Activated T-helper 1 cell treated with Interleukin-2 at 50 U/mL for 16 hours (primary cell): ENCODE results near the gene GPRC5D.

Experiments
- DNase-seq: peaks from one replicate; pipeline ENCODE4 v3.0.0-alpha.2; 2020; ENCODE audit warnings: low read depth

Gene GPRC5D

GRCh38 chr12:12979126-12979525 lies 27.2 kb upstream of the GPRC5D start:
- no peak for DNase-seq

- DNase-seq, result no peak
Measured at GRCh38 chr12:12977231-12977630, 25.3 kb upstream of the GPRC5D start.

- no peak for DNase-seq
Measured at GRCh38 chr12:12976366-12976765, 24.4 kb upstream of the GPRC5D start.

- no peak for DNase-seq
Measured at GRCh38 chr12:12975322-12976077, 23.5 kb upstream of the GPRC5D start.

GRCh38 chr12:12974211-12974610 lies 22.2 kb upstream of the GPRC5D start:
- DNase-seq, result no peak

- no peak for DNase-seq
Measured at GRCh38 chr12:12973019-12973418, 21.0 kb upstream of the GPRC5D start.

DNA sequence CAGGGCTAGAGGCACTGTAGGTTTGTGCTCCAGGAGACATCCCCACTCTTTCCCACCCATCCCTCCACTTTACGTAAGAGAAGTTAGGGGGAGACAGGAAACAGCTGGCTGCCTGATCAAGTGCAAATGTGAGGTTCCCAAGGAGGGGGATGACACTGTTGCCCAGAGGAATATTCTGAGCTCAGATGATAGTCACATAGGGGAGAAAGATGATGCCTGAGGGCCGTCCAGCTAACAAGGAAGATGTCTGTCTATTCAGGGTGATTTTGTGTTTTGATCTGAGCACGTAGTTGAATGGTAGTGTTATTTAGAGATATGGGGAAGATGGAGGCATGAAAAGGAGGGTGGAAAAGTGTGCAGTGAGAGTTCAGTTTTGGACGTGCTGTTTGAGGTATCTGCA lies 13.9 kb upstream of the GPRC5D start:
- no peak for DNase-seq

GRCh38 chr12:12964255-12964654 lies 12.3 kb upstream of the GPRC5D start:
- DNase-seq, result no peak

DNA sequence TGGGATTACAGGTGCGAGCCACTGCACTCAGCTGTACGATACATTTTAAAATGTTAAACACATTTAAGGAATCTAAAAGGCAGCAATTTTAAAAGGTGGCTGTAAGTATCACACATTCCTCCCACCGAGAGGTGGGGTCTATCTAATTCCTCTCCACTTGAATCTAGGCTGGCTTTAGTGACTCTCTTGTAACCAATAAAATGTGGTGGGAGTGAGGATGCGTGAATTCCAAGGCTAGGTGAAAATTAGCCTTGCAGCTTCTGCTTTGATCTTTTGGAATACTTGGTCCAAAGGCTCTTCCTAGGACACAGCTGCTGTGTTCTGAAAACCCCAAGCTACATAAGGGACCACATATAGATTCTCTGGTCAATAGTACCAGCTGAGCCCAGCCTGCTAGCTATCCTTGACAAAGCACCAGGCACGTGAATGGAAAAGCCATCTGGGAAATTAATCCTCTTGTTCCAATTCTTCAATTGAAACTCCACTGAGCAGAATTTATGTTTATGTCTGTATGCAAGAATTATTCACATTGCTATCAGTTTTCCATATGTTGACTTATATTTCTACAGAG lies 8.8 kb upstream of the GPRC5D start:
- DNase-seq, result no peak

DNA sequence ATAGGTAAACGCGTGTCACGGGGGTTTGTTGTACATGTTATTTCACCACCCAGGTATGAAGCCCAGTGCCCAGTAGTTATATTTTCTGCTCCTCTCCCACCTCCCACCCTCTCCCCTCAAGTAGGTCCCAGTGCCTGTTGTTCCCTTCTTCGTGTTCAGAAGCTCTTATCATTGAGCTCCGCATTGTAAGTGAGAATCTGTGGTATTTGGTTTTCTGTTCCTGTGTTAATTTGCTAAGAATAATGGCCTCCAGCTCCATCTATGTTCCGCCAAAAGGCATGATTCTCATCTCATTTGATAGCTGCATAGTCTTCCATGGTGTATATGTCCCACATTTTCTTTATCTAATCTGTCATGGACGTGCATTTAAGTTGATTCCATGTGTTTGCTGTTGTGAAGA lies 6.9 kb upstream of the GPRC5D start:
- no peak for DNase-seq

DNA sequence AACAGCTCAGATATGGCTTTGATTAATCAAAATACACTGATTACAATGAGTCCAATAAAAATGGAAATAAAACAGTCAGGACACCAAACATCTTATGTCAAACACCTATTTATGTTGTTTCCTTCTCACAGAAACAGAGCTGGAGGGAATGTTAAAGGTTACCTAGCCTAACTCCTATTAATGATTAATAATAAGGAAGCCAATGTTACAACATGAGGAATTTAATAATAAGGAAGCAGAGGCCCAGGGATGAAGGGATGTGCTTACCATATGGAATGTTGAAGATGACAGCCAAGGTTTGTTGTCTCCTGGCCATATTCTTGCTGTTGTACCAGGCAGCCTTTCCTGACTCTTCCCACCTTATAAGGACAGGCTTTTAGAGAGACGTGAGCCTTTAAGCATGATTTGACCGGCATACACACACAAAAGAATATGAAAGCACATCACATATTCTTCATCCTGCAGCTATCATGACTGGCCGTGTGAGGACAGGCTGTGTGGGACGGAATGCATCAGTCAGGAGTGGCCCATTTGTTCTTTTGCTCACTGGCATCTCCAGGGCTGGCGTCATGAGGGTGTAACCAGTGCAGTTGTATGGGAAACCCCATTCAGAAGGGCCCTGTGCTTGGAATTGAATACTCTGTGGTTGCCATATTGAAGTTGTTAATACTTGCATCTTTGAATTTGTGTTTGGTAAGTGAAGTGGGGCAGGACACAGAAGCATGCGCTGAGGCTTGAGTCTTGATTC lies 3.1 kb upstream of the GPRC5D start:
- no peak for DNase-seq

GRCh38 chr12:12954356-12954755 lies 2.4 kb upstream of the GPRC5D start:
- DNase-seq, result no peak

DNA sequence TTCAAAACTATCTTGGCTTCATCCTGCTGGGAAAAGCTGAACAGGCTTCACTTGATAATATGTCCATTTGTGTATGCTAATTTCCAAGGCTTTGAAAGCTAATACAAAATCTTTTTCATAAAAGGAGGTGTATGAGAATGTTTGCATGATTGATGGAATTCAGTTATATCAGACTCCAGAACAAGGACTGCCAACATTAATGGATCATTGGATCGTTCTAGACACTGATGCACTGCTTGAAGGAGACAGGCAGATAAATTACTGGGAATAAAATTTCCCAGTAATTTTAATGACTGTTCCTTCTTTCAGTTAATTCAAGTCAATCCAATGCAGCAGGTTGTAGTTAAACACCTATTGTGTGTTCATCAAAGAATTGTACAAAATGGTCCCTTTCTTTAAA lies 466 bp downstream of the GPRC5D start:
- DNase-seq, result no peak

DNA sequence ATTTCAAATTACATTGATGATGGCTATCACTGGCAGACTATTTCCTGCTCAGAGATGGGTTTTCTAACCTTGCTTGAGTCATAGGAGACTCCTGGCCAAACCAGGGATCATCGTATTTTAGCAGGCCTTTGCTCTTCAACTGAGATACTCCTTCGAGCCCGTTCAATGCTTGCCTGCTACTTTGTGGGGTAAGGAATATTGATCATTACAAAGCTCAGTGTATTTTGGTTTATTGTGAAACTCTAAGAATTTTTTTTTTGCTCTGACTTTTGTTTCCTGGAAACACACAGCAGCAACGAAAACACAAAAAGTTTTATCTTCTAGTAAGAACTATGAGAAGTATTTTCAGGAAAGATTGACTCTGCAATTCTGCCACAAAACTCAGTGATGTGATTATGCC lies 4.1 kb downstream of the GPRC5D start:
- DNase-seq, result no peak

- DNase-seq, result no peak
Measured at GRCh38 chr12:12946686-12947355, 5.1 kb downstream of the GPRC5D start.

GRCh38 chr12:12945591-12945990 lies 6.4 kb downstream of the GPRC5D start:
- no peak for DNase-seq

DNA sequence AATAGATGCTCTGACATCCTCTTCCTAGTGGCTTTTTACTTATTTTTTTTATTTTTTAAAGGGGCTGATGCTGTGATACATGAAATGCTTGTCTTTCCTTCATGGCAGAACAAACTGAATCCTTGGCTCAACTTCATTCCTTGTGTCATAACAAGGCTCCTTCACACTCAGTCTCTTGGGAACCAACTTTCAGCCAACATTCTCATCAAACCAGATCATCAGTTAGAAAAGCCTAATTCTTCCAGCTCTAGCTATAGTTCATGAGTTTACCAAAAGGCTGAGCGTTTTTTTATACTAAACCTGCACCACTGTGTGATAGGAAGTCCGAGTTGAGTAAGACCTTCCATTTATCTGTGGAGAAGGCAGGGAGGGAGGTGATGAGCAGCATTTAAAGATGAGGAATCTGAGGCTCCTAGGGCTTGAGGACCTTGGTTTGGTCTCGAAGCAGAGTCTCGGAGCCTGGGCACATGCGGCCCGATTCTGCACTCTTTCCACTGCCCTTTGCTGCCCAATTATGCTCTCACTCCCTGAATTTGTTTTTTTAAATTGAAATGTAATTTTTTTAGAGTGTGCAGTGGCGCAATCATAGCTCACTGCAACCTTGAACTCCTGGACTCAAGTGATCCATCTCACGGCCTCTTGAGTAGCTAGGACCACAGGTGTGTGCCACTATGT lies 8.2 kb downstream of the GPRC5D start:
- DNase-seq, result no peak

DNA sequence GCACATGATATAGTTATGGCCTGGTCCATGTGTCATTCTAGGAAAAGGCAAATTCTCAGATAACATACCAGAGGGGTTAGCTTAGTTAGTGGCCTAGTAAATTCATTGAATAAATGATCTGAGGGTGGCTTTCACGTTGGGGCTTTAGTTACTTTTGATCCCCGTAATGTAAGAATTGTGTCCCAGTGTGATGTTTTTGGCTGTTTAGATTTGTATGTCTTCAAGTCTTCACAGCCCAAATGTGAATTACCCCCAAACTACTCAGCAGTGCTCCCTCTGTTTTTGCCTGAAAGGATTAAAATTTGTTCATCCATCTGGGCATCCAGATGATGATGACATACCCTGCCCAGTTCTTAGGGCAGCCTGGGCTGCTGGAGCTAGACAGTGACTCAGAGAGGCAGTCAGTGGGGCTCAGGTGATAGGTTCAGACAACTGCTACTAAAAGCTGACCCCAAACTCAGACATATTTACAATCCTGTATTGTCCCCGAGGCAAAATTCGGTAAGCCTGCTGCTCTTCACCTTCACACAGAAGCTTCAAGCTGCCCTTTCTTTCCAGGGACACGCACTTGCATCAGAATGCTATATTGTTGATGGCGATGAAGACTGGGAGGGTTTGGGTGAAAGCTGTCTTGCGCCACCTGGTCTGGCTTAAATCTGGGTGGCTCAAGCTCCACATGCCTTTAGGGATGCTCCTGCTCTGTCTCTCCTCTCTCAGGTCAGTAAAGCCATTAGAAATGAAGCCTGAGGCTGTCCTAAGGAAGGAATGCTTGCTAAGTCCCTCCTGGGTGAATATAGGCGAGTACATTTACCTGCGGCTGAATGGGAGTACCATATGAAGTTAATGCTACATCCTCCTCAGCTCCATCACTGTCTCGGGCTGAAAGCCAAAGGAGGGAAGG lies 10.3 kb downstream of the GPRC5D start:
- DNase-seq, result no peak

DNA sequence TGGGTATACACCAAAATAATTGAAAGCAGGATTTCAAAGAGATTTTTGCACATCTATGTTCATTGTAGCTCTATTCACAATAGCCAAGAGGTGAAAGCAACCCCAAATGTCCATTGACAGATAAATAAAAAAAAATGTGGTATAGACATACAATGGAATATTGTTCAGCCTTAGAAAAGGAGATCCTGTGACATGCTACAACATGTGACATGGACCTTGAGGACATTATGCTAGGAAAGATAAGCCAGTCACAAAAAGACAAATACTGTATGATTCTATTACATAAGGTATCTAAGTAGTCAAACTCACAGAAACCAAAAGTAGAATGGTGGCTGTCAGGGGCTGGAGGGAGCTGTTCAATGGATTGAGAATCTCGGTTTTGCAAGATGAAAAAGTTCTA lies 12.1 kb downstream of the GPRC5D start:
- no peak for DNase-seq

GRCh38 chr12:12938541-12938940 lies 13.4 kb downstream of the GPRC5D start:
- no peak for DNase-seq

- no peak for DNase-seq
Measured at GRCh38 chr12:12936983-12937491, 14.9 kb downstream of the GPRC5D start.
